ENCODE measurements around the gene NFATC1. TPM values are rescaled to one million over a fixed set of nuclear protein-coding genes. Genes with fewer than 3 reads are reported as not detected.

The NFATC1 gene
- total and polyA plus RNA-seq, 2 experiments from 2014 or later: 4.2 to 11.3 TPM

DNA sequence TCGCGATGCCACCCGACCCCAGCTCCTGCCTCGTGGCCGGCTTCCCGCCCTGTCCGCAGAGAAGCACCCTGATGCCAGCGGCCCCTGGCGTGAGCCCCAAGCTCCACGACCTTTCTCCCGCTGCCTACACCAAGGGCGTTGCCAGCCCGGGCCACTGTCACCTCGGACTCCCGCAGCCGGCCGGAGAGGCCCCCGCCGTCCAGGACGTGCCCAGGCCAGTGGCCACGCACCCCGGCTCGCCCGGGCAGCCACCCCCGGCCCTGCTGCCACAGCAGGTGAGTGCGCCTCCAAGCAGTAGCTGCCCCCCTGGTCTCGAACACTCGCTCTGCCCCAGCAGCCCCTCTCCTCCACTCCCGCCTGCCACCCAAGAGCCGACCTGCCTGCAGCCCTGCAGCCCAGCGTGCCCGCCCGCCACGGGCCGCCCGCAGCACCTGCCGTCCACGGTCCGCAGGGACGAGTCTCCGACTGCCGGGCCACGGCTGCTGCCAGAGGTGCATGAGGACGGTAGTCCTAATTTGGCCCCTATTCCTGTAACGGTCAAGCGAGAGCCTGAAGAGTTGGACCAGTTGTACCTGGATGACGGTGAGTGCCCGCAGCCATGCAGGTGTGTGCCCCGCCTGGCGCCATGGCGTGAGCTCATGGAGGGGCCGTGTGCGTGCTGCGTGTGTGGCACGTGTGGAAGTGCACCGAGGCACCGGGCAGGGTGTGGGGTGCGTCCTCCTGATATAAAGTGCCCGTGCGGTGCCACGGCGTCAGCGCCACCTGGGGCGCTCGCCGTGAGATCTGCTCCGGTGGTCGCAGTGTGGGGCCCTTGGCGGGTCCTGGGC, 90.8 kb downstream of the NFATC1 start:
- 93% methylated on average over 53 of the region's 69 CpGs for WGBS (ENCODE audit: low lambda C conversion rate, missing lambda C conversion rate)
- peaks cover 18% of the 10 kb centered on the region for H3K4me1 ChIP-seq (ENCODE audit: insufficient read depth)
- no peaks in the 10 kb centered on the region for H3K27me3 ChIP-seq
- no peak overlapping the region for H2AFZ ChIP-seq
- DNase-seq (ENCODE audit: low spot score): no peak
- H3K79me2 ChIP-seq: no peaks in the 10 kb centered on the region
- H3K9me2 ChIP-seq (replicated peaks; ENCODE audit: insufficient read depth): no peaks in the 10 kb centered on the region
- no peak overlapping the region for H3K27ac ChIP-seq
- no peak overlapping the region for H3K4me3 ChIP-seq
- H3K9me3 ChIP-seq (ENCODE audit: low read depth): no peaks in the 10 kb centered on the region
- H3K36me3 ChIP-seq (replicated peaks; ENCODE audit: insufficient read depth, low read depth): no peaks in the 10 kb centered on the region
- H3K4me2 ChIP-seq: no peak overlapping the region
- no peak for TF ChIP-seq EZH2 (IDR thresholded peaks at IDR 0.05; ENCODE audit: borderline replicate concordance)
- no peak for TF ChIP-seq CTCF (IDR thresholded peaks at IDR 0.05; ENCODE audit: poor library complexity)
- no peak for TF ChIP-seq EZH2phosphoT487 (IDR thresholded peaks at IDR 0.05; ENCODE audit: low read depth, severe bottlenecking, unreplicated experiment)
- H4K20me1 ChIP-seq (ENCODE audit: insufficient read depth, poor library complexity, severe bottlenecking): no peaks in the 10 kb centered on the region

DNA sequence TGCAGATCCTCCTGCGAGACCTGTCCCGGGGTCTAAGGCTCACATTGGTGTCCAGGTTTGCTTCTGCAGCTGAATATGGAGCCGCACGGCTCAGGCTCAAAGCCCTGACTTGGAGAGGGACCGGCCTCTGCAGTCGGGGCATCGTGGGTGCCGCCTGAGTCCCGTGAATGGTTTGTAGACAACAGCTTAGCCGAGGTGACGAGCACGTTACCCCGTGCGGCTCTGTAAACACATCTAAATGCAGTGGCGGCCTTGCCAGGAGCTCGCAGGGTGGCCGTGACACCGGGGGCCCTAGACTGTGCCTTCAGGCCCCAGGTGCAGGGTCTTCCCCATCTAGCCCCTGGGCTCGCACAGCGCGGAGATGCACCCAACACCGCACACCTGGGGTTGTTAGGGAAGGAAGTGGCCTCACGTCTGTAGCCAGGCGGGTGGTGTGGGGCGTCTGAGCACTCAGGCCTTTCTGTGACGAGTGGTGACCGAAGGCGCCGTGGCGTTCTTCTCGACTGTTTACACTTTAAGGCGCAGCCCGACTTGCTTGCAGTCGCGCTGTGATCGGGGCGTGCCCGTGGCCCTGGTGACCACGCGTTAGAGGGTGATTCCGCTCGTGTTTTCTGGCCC, 91.6 kb downstream of the NFATC1 start:
- Histone ChIP-seq H3K9me2 (replicated peaks; ENCODE audit: insufficient read depth) (no peaks in the 10 kb centered on the region), H4K20me1 (ENCODE audit: insufficient read depth, poor library complexity, severe bottlenecking) (no peaks in the 10 kb centered on the region), H3K4me3 (no peak overlapping the region), H3K4me2 (no peak overlapping the region), H3K79me2 (no peaks in the 10 kb centered on the region), H2AFZ (no peak overlapping the region), H3K27ac (no peak overlapping the region), H3K9me3 (ENCODE audit: low read depth) (no peaks in the 10 kb centered on the region), H3K27me3 (no peaks in the 10 kb centered on the region), H3K4me1 (ENCODE audit: insufficient read depth) (peaks cover 18% of the 10 kb centered on the region), H3K36me3 (replicated peaks; ENCODE audit: insufficient read depth, low read depth) (no peaks in the 10 kb centered on the region)
- no peak for DNase-seq (ENCODE audit: low spot score)
- over 99% methylated on average over 41 of the region's 42 CpGs for WGBS (ENCODE audit: low lambda C conversion rate, missing lambda C conversion rate)
- TF ChIP-seq EZH2 (IDR thresholded peaks at IDR 0.05; ENCODE audit: borderline replicate concordance) (no peak), CTCF (IDR thresholded peaks at IDR 0.05; ENCODE audit: poor library complexity) (no peak)

DNA sequence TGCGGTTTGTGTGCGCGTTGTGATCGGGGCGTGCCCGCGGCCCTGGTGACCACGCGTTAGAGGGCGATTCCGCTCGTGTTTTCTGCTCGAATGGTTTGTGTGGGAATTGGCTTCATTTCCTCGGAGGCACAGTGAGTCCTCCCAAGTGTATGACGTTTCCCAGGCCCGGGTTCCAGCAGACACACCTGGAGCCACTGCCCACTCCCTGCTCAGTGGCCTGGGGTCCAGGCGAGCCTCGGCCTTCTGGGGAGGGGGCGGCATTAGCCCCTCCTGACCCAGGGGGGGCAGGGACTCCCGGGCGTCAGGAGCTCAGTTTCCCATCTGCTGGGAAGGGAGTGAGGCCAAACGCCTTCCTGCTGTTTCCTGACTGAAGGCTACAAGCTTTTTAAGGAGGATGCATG, 92.1 kb downstream of the NFATC1 start:
- no peaks in the 10 kb centered on the region for H3K27me3 ChIP-seq
- H3K36me3 ChIP-seq (replicated peaks; ENCODE audit: insufficient read depth, low read depth): no peaks in the 10 kb centered on the region
- H3K4me2 ChIP-seq: no peak overlapping the region
- TF ChIP-seq EZH2phosphoT487 (IDR thresholded peaks at IDR 0.05; ENCODE audit: low read depth, severe bottlenecking, unreplicated experiment): no peak
- TF ChIP-seq CTCF (IDR thresholded peaks at IDR 0.05; ENCODE audit: poor library complexity): no peak
- TF ChIP-seq EZH2 (IDR thresholded peaks at IDR 0.05; ENCODE audit: borderline replicate concordance): no peak
- no peak overlapping the region for H2AFZ ChIP-seq
- H3K9me2 ChIP-seq (replicated peaks; ENCODE audit: insufficient read depth): no peaks in the 10 kb centered on the region
- H3K27ac ChIP-seq: no peak overlapping the region
- no peak overlapping the region for H3K4me3 ChIP-seq
- H4K20me1 ChIP-seq (ENCODE audit: insufficient read depth, poor library complexity, severe bottlenecking): no peaks in the 10 kb centered on the region
- H3K4me1 ChIP-seq (ENCODE audit: insufficient read depth): peaks cover 18% of the 10 kb centered on the region
- H3K79me2 ChIP-seq: no peaks in the 10 kb centered on the region
- no peak for DNase-seq (ENCODE audit: low spot score)
- H3K9me3 ChIP-seq (ENCODE audit: low read depth): no peaks in the 10 kb centered on the region
- WGBS (ENCODE audit: low lambda C conversion rate, missing lambda C conversion rate): 93% methylated on average over 22 of the region's 22 CpGs
